DLD1 (cell line): Measurements from ENCODE around the gene TMEM59.

Experiments
- in situ Hi-C: cut with HindIII; loops from 2 replicates; pipeline ENCODE4 v1.10.0; 2017; ENCODE audit warnings: low sequenced_read_pairs

Gene TMEM59, protein sequence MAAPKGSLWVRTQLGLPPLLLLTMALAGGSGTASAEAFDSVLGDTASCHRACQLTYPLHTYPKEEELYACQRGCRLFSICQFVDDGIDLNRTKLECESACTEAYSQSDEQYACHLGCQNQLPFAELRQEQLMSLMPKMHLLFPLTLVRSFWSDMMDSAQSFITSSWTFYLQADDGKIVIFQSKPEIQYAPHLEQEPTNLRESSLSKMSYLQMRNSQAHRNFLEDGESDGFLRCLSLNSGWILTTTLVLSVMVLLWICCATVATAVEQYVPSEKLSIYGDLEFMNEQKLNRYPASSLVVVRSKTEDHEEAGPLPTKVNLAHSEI

DNA sequence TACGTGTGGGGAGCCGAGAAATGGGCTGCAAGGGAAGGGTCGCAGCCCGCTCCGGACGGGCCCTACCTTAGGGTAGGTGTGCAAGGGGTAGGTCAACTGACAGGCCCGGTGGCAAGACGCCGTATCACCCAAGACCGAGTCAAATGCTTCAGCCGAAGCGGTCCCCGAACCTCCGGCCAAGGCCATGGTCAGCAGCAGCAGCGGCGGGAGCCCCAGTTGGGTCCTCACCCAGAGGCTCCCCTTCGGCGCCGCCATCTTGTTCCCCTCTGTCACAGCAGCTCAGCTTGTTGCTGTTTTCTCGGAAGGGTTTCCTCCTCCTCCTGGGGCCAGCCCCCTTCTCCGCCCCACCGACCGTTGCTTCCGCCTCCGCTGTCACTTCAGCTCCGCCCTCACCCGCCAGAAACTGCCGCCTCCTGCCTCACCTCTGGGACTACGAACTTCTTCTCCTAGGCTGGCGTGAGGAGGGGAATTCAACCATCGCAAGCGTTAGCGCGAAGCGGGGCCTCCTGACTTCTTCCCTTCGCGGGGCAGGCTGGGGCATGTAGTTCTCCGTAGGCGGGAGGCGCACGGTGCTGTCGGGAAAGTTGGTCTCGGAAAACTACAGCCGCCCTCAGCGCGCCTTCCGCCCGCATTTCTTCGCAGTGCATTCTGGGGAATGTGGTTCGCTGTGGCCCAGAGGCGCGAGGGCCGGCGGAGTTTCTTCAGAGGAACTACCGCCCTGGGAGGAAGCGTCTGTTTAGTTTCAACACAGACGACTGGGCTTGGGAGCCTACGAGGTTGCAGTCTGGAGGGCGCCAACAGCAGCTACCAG lies at the start of gene TMEM59, which contains the start of gene TCEANC2:
Gene TMEM59, minus strand, starts transcription at position 271 of the 811 bp plus-strand sequence. Its CDS starts 16 bp downstream, at position 255.
Gene TCEANC2, plus strand, starts transcription at position 675 of the 811 bp plus-strand sequence. CDS start 815 bp downstream, outside the sequence.
- in situ Hi-C loops: no loop called here

DNA sequence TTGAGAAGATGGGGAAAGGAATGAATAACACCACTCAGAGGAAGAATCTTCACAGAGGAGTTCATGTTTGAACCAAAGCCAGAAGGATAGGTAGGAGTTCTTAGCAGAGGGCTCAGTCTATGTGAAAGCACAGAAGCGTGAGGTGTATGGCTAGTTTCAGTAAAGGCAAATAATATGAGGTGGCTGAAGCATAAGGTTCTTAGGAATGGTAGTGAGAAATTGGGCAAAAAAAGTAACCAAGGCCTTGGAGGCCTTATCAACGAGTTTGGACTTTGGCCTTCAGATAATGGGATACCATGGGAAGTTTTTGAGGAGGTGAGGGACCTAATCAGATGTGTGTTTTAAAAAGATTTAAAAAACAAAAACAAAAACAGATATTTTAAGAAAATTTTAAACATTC lies 47.5 kb upstream of the TMEM59 start:
- in situ Hi-C loops: no loop called here

DNA sequence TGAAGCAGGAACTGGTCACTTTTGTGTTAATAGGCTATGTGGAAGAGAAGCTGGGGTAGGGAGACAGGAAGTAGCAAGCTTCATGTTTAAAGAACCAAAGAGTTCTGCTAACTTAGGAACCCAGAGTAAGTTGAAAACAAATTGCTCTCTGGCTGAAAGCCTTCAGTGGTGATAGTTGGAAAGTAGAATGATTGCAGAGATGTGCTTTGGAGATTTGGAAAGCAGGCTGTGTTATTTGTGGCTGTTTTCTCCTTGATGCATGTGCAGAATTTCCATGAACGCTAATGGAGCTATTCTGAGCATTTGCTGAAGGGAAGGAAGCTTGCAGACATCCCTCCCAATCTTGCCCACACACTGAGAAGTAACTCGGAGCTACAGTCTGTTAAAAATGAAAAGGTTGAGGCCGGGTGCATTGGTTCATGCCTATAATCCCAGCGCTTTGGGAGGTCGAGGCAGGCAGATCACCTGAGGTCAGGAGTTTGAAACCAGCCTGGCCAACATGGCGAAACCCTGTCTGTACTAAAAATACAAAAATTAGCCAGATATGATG lies 46.1 kb upstream of the TMEM59 start:
- in situ Hi-C loops: loop anchor here (10.0 kb wide), 1 partner anchor 656 kb away; no protein-coding TSS in a partner anchor

DNA sequence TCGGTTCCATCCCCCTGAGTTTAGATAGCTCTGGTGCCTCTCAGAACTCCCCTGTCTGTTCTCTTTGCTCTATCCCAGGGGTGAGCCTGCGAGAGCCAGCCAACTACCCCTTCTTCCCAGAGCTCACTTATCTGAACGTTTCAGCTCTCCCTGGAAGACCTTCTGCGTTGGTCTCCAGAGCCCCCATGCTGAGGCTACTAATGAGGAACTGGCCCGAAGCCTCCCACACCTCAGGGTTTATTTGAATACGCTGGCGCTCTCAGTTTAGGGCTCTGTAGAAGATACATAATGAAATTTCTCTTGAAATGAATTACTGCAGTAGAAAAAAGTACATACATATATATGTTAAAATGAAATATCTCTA lies 43.9 kb upstream of the TMEM59 start:
- in situ Hi-C loops: loop anchor here (10.0 kb wide), 1 partner anchor 658 kb away; no protein-coding TSS in a partner anchor

DNA sequence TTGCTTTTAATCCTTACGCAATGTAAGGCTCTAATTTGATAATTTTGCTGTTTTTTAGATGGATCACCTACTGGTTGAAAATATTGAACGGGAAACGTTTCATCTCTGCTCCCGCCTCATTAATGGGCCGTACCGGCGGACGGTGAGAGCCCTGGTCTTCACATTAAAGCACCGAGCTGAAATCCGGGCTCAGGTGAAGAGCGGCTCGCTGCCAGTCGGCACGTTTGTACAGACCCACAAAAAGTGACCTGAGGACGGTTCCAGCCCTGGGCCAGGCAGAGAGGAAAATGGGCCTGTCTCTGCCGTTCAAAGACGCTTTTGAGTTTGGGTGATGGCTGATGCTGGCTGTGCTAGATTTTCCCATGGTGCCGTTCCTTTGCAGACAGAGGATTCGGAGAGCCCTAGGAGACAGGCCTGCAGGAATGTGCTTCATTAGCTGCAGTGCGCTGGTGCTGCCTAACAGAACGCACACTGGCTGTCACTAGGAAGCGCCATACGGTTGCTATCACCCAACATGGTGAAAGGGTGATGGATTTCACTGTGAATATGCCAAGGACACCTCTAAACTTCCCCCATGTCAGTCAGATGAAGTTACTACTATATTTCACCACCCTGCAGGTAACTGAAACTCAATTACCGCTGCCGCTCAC lies 43.3 kb upstream of the TMEM59 start:
- in situ Hi-C loops: loop anchor here (10.0 kb wide), 1 partner anchor 658 kb away; no protein-coding TSS in a partner anchor

DNA sequence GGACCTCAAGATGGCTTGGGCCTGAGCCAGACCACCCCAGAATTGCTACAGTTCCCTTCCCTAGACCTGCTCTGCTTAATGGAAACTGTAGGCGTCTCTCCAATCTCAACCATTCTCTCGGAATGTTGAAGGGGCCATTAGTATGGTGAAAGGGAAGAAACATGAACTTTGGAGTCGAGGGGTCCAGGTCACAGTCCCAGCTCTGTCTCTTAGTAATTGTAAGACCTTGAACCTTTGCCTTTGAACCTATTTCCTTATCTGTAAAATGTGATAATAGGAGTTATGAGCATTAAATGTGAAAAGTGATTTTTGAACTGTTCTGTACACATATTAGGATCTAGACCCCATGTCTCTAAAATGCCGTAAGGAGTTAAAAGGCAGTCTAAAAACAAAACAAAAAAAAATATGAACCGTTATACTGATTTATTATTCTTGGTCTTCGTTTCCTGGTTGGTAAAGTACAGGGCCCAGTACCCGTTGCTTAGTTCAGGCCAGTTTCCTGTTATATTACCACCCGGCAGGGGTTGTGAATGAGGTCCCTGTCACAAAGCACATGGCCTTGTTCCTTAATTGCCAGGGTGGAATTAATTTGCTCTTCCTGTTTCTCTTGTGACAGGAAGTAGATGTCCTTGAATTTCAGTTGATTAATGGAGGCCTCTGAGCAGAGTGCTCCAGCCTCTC lies 42.7 kb upstream of the TMEM59 start:
- in situ Hi-C loops: loop anchor here (10.0 kb wide), 1 partner anchor 659 kb away; no protein-coding TSS in a partner anchor

DNA sequence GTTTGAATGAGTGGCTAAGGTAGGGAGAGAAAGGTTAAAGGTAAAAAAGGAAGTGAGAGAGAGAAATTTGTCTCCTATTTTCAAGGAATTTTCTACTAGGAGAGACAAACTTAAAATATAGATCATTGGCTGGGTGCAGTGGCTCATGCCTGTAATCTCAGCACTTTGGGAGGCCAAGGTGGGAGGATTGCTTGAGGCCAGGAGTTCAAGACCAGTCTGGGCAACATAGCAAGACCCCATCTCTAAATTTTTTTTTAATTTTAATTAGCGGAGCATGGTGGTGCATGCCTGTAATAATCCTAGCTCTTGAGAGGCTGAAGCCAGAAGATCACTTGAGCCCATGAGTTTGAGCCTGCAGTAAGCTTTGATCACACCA lies 41.7 kb upstream of the TMEM59 start:
- in situ Hi-C loops: loop anchor here (10.0 kb wide), 1 partner anchor 660 kb away; no protein-coding TSS in a partner anchor

DNA sequence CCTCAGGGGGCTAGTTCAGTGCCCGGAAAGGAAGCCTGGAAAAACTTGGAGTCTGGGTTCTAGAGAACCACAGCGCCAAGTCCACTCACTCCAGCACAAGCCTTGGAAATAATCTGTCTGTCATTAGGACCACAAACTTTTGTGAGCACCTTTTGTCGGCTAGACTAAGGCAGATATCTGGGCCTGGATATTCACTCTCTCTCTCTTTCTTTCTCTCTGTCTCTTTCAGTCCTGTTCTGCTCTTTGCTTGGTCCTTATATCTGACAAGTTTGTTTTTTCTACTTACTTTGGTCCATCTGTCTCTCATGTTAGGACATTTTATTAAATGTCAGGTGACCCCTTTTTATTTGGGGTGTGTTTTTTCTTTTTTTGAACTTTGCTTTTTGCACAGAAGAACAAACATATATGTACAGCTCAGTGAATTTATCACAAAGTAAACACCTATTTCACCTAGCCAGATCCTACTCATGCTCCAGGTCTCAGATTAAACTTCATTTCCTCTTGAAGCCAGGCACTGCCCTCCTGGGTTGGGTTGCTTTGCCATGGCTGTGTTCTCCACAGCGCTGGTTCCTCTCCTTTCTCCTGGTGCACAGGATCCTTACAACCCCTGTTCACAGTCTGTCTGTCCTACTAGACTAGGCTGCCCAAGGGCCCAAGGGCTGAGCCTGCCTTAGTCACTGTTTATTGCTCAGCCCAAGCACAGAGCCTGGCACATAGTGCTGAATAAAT lies 41.2 kb upstream of the TMEM59 start:
- in situ Hi-C loops: loop anchor here (10.0 kb wide), 1 partner anchor 661 kb away; no protein-coding TSS in a partner anchor

DNA sequence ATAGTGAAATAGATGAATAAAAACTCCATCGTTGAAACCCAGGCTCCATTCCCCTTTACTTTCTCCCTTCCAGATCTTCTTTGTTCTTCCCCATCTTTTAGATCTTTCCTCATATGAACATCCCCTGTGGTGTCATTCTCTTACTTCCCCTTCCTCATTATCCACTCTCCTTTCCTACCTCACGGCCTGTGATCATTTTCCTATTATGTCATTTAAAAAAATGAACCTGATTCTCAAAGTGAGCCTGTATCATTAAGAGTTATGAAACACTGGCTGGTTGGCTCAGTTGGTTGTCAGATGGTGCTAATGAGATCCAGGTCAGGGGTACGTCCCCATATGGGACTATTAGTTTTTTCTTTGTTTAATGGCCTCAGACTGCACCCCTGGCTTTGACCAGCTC lies 38.7 kb upstream of the TMEM59 start:
- in situ Hi-C loops: loop anchor here (10.0 kb wide), 1 partner anchor 663 kb away; no protein-coding TSS in a partner anchor

DNA sequence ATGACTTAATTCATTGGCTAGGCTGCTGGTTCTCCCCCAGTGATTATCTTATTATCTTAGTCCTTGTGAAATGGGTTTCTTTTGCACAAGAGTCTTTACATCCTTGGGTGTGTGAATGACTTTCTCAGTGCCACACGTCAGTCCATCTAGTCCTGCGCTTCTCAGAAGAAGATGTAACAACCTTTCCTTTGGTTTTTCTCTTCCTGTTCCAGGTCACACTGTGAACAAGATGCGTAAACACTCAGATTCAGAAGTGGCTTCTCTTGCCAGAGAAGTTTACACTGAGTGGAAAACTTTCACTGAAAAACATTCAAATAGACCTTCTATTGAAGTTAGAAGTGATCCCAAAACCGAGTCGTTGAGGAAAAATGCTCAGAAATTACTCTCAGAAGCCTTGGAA lies 35.4 kb upstream of the TMEM59 start:
- in situ Hi-C loops: no loop called here

DNA sequence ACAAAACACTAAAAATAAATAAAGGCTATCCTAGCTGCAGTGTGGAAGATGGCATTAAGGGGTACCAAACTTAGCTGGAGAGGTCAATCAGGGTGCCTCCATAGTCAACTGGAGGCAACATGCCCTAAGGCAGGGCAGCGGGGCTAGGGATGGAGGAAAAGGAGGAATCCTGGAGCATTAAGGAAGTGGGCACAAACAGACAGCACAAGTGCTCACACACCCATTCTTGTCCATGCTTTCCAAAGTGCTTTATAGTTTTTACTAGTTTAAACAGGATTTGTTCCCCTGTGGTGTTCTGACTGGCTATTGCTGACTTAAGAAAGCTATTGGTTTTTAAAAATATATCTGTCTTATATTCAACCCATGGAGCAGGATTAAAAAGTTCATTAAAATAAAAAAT lies 33.8 kb upstream of the TMEM59 start:
- in situ Hi-C loops: no loop called here

DNA sequence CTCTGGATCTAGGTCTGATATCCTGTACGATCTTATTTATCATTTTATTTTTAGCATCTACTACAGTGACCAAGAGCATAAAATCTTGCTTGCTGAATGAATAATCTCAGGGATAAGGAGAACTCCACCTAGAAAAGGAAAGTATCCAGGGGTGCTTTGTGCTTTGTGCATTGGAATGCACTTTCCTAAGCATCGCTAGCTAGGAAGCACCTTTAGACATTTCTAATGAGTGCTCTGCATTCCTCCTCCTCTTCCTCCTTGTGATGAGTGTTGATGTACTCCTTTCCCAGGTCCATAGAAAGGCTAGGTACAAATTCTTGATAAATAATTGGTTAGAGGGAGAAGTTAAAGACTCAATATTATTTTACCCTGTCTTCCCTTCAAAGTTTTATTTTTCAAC lies 31.8 kb upstream of the TMEM59 start:
- in situ Hi-C loops: no loop called here

DNA sequence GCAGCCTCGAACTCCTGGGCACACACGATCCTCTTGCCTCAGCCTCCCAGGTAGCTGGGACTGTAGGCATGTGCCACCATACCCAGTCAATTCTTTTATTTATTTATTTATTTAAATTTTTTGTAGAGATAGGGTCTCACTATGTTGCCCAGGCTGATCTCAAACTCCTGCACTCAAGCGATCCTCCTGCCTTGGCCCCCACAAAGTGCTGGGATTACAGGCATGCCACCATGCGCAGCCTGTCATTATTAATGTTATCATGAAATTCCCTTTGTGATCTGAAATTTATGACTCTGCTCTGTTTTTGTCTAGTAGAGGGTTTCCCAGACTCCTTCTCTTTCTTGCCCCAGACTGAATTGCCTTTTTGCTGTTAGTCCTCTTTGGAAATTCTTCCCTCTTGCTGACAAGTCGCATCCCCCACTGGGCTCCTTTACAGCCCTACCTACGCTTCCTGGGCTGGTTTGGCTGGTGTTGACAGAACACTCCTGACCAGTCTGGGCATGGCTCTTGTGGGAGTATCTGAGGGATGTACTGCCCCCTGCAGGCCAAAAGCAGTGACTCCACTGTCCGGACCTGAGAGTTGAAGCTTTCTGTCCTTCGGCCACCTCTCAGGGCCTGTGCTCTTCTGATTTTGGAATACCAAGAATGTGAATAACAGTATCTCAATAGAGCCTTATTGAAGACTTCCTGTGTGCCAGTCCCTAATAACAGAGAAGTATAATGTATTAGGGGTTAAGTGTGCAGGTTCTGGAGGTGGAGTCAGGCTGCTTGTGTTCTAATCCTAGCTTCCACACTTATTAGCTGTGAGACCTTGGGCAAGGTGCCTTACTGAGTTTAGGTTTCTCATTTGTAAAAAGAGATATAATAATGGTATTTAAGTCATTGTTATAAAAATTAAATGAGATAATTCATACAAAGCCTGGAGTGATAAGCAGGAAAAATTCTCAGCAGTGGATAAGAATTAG lies 28.6 kb upstream of the TMEM59 start:
- in situ Hi-C loops: no loop called here

DNA sequence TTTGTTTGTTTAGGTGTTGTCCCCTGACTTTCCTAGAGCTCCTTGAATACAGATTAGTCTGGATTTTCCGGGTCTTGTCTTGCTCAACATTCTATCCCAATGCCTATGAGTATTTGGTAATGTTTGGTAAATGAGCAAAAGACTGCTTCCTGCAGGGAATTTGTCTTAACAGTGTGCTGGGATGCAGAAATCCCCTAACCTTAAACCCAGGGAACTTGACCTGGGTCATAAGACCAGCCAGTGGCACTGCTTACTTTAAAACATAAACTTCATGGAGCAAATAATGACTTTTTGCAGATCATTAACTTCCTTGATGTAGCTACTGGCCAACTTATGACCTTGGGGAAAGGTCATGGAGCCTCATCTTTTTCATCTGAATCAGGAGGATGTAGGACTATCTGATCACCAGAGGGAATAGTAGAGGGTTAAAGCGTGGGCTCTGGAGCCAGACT lies 27.6 kb upstream of the TMEM59 start:
- in situ Hi-C loops: no loop called here

DNA sequence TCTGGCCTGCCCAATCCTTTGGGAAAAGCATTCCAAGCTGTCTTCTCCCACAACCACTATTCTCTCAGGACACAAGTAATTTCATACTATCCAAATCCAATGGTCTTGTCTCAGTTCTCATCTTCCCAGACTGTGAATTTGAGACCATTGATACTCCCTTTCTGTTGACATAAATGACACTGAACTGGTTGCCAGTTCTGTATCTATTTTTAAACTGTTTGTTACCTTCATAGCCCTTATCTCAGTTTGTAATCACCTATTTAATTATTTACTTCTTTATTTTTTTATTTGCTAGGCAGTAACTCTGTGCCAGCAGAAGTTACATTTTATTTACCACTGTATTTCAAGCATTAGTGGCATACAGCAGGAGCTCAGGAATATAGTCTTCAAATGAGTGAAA lies 24.4 kb upstream of the TMEM59 start:
- in situ Hi-C loops: no loop called here

DNA sequence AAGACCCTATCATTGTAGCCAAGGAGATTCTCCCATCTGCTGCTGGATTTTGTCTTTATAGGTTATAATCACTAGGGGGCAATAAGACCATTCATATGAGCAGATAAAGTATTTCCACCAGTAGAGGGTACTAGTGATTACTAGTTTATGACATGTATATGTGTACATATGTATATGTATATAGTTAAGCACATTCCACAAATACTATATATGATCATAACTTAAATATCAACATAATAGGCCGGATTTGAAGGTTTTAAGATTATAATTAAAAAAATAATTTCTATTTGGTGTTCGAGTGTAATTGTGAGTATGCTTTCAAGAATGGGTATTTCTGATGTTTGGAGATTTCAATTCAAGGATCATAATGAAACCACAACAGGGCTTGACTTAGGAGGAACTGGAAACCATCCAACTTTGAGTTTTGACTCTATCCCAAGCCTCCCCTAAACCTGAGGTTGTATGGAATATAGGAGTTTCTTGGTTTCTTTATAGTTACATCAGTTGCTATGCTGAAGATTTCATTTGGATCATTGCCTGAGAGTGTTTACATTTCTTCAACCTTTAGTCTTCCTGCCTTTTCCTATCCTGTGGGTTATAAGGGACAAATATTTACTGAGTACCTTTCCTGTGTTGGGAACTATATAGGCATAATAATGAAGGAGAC lies 17.3 kb upstream of the TMEM59 start:
- in situ Hi-C loops: no loop called here

DNA sequence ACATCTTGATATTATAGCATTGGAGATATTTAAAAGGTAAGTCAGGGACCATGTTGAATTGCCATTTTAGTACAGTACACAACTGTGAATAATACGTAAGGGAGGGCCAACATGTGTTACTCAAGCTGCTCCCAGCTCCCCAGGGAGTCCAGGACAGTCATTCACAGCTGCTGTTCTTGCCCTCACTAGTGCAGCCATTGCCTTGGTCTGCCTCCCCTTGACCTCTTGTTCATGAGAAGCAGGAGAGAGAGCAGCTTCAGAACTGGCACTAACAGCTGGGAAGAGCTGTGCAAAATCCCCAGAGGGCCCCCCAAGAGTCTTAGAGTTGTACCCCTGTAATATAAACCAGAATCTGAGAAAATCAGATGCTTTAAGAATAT lies 16.8 kb upstream of the TMEM59 start:
- in situ Hi-C loops: no loop called here

DNA sequence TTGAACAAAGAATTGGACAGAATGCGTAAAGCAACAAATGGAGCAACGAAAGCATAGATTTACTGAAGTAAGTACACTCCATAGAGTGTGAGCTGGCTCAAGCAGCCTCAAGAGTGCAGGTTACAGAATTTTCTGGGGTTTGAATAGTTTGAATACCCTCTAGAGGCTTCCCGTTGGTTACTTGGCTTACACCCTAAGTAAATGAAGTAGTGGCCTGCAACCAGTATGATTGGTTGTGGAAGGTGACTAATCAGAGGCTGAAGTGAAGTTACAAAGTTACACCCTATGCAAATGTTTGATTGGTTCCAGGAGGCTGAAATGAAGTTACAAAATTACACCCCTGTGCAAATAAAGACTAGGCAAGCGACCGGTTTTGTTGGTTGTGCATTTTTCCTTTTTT lies 11.3 kb upstream of the TMEM59 start:
- in situ Hi-C loops: no loop called here
